CD4-positive, alpha-beta T cell treated with Interferon gamma for 1 hour (primary cell): ENCODE measurements around the gene COQ6.
"Not testable (repeated sequence)": the region's sequence is repeated elsewhere in the genome, so short reads cannot be mapped to it uniquely, and the experiment has no call there.

ENCODE experiments used
- DNase-seq: peaks from one replicate; pipeline ENCODE4 v3.0.0-alpha.2; 2020

COQ6 gene

DNA sequence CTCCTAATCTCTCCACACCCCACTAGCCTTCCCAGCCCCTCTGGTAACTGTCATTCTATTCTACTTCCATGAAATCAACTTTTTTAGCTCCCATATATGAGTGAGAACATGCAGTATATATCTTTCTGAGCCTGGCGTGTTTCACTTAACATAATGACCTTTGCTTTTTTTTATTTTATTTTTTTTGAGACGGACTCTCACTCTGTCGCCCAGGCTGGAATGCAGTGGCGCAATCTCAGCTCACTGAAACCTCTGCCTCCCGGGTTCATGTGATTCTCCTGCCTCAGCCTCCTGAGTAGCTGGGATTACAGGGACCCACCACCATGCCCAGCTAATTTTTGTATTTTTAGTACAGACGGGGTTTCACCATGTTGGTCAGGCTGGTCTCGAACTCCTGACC lies 38.6 kb downstream of the COQ6 start:
- DNase-seq = not testable (repeated sequence)

DNA sequence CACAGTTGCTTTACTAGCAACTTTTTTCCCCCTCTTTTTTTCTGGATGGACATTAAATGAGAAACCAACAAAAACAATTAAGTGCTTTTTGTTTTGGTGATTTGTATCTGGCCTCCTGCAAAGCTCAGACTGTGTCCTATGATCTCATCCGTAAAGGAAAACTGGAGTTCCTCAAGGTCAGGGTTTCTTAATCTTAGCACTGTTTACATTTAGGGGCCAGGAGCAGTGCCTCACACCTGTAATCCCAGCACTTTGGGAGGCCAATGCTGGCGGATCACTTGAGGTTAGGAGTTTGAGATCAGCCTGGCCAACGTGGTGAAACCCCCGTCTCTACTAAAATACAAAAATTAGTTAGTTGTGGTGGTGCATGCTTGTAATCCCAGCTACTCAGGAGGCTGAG lies 41.0 kb downstream of the COQ6 start:
- no peak for DNase-seq

DNA sequence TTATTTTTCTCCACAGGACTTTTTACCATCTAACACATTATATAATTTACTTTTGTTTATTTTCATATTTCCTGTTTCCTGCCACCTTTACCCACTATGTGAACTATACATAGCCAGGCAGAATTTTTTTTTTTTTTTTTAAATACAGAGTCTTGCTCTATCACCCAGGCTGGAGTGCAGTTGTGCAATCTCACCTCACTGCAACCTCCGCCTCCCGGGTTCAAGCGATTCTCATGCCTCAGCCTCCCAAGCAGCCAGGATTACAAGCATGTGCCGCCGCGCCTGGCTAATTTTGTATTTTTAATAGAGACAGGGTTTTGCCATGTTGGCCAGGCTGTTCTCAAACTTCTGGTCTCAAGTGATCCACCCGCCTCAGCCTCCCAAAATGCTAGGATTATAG lies 44.8 kb downstream of the COQ6 start:
- DNase-seq = not testable (repeated sequence)

DNA sequence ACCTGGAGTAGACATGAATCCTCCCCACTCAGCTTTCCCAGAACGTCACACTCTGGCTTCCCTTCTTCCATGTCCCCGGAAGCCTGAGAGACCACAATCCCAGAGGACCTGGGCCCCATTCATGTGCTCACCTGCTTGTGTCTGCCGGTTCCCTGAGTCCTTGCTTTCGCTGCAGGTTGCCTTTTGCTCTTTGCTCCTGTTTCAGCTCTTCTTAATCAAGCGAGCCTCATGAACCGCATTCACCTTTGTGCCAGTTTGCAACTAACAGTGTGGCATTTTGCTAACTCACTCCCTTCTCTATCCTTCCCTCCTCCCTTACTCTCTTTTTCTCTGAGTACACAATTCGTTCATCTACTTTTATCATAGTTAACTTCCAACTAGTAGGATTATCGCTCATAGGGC lies 45.9 kb downstream of the COQ6 start:
- DNase-seq = no peak

DNA sequence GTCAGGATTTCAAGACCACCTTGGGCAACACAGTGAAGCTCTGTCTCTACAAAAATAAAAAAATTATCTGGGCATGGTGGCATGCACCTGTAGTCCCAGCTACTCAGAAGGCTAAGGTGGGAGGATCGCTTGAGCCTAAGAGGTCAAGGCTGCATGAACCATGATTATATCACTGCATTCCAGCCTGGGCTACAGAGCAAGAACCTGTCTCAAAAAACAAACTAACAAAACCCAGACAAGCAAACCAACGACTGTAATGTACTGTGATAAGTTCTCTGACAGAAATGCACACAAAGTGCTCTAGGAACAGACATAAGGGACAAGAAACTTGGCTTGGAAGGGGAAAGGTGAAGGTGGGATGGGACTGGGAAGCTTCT lies 46.6 kb downstream of the COQ6 start:
- DNase-seq = no peak

DNA sequence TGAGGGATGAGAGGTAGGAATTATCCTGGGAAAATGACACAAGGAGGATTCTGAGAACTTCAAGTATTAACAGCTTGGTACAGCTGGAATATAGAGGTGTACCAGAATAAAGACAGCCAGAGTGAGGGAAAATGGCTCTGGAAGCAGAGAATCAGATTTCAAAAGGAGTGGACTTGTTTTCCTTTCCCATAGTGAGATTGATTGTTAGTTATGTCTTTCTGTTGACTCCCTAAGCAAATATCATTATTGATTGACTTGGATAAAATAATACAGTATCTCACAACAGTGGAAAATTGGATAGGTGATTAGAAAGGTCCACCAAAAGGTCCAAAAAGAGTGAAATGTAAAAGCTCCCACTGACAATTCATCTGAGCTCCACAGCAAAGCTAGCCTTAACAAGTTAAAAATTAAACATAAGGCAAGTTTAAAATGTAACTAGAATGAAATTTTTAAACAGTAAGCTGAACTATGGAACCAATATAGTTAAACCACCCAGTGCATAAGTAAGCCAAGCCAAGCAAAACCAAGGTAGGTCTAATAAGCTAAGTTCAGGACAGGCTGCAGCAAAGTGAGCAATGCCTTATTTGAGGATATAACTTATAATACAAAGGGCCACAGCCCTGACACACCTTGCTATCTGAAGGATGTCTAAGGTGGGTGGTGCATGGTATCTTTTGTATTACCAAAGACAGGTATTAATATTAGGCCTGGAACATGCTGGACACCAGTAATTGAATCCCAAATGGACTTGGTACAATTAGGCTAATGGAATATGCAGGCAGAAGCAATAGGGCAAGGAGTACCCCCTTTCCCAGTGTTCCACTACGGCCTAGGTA lies 47.2 kb downstream of the COQ6 start:
- no peak for DNase-seq

DNA sequence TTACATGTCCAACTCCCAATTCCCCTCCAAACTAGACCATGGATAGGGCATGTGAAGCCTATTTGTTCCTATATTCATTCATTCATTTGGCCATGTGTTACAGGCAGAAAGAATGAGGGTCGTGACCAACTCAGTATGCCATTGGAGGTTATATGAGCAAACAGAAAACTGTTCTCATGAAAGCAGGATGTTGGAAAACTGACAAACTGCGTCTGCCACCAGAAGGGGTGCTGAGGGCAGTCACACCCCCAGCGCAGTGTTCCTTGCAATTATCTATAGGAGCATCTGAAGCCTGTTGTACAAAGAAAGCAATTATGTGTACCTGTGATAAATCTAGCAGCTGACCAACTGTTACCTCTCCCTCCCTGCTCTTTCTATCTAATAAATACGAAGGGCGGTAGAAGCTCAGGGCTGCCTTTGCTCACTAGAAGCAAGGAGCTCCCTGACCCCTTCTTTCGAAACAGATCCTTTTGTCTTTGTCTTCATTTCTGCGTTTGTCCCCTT lies 47.9 kb downstream of the COQ6 start:
- no peak for DNase-seq

DNA sequence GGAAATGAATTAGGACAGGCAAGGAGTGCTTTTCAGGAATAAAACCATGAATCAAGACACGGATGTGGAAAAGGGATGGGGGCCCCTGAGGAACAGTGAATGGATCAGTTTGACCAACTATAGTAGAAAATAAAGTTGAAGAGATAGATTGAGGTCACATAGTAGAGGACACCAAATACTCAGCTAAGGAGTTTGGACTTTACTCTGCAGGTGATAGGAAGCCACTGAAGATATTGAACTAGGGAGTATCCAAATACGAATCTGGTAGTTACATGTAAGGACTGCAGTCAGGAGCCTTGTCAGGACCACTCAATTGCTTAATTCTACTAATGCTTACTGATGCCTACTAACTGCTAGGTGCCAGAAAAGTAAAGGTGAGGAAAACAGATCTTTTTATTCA lies 48.6 kb downstream of the COQ6 start:
- no peak for DNase-seq

DNA sequence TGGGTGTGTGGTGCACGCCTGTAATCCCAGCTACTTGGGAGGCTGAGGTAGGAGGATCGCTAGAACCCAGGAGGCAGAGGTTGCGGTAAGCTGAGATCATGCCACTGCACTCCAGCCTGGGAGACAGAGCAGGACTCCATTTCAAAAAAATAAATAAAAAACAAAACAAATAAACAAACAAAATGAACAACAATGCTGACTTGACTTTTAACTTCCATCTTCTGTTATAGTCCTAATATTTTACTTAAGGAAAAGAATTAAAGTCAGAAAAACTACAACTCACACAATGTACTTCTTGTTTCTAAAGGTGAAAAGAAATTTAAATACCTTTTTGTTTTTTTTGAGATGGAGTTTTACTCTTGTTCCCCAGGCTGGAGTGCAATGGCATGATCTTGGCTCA lies 55.6 kb downstream of the COQ6 start:
- not testable (repeated sequence) for DNase-seq

DNA sequence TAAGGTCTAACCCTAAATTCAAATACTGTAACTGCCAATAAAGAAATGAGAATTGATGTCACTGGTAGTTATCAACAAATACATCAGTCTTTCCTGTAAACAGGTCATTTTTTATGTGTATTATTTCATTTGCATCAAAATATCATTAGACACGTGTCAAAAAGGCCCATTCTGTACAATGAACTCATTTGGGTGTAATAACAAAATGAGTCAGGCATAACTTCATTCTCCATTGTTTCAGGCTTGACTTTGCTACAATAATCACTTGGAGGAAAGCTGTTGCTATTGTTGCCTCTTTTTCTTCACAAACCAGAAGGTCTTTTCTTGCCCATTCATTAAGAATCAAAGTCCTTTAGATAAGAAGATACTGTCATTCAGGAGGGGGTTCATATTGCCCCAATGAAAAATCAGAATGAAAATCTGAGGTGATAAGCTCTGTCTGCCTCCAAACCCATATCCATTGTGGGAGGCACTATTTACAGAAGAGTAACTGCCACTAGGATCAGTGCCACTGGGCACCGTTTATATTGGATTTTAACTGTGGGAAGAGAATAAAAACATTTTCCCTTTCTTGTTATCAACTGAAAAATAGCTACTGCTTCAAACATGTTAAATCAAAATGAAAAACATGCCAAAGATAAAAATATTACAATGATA lies 58.9 kb downstream of the COQ6 start:
- DNase-seq = no peak
